D721Med (cell line): ENCODE results near the gene HTRA3.

ENCODE experiments used
- DNase-seq: peaks from one replicate; pipeline ENCODE4 v3.0.0; 2011; ENCODE audit warnings: low spot score; ENCODE audit not compliant: insufficient read length
- FAIRE-seq: peaks from 2 replicates; lab custom pipeline; 2011; peaks lifted over from hg19 to GRCh38; lab: Jason Lieb, UNC
- TF ChIP-seq, protein P1 (sequence below): IDR thresholded peaks from 2 replicates; pipeline ENCODE4 v1.5.1; 2012; ENCODE audit warnings: mild to moderate bottlenecking, control low read depth; ENCODE audit not compliant: insufficient read depth; ENCODE audit errors: missing control alignments

HTRA3 gene

DNA sequence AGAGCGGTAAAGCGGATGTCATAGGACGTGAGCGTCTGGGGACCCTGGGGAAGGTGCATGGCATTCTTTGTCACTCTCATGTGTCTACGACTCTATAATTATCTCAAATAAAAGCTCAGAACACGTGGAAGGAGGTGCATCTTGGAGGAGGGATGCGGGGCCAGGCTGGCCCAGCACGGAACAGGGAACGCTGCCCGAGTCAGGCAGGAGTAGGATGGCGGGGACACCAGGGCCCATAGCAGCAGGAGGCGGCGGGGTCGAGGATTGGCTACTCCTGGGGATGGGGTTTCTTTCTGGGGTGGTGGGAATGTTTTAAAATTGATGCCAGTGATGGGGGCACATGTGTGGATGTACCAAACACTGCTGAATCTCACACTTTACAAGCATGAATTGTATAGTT is 5.4 kb upstream of the HTRA3 start:
- FAIRE-seq = no peak
- TF ChIP-seq, protein P1, sequence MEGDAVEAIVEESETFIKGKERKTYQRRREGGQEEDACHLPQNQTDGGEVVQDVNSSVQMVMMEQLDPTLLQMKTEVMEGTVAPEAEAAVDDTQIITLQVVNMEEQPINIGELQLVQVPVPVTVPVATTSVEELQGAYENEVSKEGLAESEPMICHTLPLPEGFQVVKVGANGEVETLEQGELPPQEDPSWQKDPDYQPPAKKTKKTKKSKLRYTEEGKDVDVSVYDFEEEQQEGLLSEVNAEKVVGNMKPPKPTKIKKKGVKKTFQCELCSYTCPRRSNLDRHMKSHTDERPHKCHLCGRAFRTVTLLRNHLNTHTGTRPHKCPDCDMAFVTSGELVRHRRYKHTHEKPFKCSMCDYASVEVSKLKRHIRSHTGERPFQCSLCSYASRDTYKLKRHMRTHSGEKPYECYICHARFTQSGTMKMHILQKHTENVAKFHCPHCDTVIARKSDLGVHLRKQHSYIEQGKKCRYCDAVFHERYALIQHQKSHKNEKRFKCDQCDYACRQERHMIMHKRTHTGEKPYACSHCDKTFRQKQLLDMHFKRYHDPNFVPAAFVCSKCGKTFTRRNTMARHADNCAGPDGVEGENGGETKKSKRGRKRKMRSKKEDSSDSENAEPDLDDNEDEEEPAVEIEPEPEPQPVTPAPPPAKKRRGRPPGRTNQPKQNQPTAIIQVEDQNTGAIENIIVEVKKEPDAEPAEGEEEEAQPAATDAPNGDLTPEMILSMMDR = no peak
- no peak for DNase-seq

DNA sequence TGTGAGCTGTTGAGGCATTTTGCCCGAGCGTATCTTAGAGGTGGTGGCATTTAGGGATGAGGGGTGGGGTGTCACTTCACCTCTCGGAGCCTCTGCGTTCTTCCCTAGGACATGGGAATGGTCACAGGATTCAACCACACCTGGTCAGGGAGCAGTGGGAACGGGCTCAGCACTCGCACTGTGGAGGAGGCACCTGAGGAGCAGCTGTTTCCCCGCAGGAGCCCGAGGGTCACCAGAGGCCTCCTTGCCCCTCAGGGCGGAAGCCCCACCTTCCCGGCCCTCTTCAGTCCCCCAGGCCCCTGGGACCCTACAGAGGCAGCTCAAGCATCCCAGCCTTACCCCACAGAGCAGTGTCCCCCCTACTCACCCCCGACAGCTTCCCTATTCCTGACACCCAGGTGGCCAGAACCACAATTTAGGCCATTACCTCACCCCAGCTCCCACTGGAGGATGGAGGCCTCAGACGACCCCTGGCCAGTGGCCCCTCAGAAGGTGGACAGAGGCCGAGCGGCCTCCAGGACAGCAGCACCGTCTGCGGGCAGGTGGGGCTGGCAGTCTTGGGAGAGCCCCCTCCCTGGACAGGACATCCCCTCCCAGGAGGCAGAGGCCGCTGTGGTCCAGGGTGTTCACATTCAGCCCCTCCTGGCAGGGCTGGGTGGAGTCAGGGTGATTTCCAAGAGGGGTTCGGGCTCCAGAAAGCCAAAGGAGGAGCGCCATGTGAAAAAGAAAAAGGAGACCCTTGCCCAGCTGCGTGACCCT is 4.2 kb upstream of the HTRA3 start:
- FAIRE-seq (no peak), DNase-seq (no peak)
- TF ChIP-seq, protein P1 = no peak

DNA sequence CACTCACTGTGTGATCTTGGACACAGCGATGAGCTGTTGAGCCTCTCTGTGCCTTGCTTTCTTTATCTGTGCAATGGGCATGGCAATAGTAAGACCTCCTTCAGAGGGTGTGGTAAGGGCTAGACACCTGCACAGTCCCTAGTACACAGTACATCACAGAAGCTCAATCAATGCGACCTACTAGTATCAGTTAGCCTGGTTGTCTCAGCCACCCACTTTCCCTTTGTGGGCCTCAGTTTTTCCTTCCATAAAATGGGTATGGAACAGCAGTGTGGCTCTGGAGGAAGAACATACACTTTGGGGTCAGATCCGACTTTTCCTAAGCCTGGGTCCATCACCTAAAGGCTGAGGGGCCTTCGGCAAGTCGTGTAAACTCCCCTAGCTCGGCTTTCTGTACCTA is 3.5 kb upstream of the HTRA3 start:
- FAIRE-seq (no peak), DNase-seq (no peak)
- TF ChIP-seq, protein P1 = no peak

DNA sequence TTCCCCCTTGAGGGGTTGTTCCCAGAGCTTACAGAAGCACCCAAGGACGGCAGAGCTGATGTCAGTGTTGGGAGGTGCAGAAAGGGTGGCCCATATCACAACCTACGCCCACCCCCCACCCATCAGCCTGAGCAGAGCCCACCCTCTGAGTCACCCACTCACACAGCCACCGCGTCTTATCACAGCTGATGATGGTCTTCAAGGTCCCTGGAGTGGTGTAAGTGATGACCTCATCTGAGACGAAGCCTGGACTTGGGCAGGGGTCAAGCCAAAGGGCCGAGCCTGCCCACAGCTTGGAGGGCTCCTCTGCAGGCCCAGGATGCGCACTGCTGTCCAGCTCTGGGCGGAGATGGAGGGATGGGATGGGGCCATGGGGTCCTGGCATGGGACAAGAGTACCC is 3.0 kb upstream of the HTRA3 start:
- no peak for FAIRE-seq
- TF ChIP-seq, protein P1 = no peak
- DNase-seq = no peak

DNA sequence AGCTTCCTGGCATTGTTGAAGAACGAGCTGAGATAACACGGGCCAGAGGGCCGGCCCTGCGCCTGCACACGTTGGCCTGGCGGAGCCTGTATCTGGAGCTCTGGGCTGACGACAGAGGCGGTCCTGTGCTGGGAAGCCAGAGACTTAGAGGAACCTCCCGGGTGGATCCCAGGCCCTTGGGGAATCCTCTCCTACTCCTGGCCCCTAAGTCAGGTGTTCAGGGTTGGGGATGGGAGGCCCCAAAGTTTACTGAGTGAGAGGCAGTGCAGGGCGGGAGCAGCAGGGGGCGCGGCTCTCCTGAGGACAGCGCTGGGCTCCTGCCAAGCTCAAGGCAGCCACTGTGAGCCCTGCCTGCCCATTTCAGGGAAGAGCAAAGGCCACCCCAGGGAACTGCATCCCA is 2.5 kb upstream of the HTRA3 start:
- FAIRE-seq (no peak), DNase-seq (no peak)
- TF ChIP-seq, protein P1 = peak; percentile 54

DNA sequence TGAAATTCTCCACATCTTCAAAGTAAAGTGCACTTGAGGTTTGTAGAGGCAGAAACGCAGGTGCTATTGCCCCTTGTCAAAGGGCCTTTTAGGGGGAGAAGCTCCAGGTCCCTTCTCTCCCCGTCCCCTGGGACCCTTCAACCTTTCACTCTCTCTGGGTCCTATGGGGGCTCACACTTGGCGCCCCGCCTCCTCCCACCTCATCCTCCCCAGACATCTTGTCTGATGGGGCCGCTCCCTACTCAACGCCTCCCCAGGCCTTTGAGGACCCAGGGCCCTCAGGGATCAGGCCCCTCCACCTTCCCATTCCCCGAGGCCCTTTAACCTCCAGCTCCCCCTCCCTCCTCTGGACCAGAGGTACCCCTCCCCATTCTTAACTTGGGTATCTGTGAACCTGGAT is 1.3 kb upstream of the HTRA3 start:
- DNase-seq (no peak), FAIRE-seq (no peak)
- TF ChIP-seq, protein P1 = no peak

DNA sequence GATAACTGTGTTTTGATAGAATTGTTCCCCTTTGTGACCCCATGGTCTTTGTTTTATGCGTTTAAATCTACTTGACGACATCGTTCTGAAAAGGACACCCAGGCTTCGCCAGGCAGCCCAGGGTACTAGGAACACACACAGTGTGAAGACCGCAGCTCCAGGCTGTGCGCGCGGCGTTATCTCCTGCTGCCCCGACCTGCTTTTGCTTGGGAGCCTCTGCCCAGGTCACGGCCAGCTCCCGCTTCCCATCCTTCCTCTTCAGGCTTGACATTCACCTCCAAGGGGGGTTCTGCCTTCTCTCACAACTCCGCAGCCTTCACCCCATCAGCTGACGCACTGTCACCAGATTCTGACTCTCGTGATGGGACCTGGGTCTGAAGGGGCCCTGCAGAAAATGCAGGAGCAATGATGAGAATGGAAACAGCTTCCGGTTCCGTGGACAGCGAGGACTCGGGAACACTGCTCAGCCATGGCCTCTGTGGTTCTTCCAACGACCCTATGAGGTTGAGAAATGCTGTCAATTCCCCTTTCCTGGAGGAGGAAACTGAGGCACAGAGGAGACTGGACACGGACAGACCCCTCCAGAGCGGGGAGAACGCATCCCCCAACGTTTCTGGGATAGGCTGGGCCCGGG is 536 bp upstream of the HTRA3 start:
- FAIRE-seq = no peak
- DNase-seq = no peak
- TF ChIP-seq, protein P1 = no peak
